Measurements from ENCODE around the gene IL1RL2. TPM values are rescaled to one million over a fixed set of nuclear protein-coding genes. Genes with fewer than 3 reads are reported as not detected.

The IL1RL2 gene
- total RNA-seq, 4 donors from 2014 or later, result 0.70 to 1.3 TPM; not detected in 2

- no peak for DNase-seq
- no peaks in the 10 kb centered on the region for H3K4me1 ChIP-seq
- no peaks in the 10 kb centered on the region for H3K27me3 ChIP-seq
- H3K4me3 ChIP-seq, result no peak overlapping the region
- TF ChIP-seq POLR2A (IDR thresholded peaks at IDR 0.05), result no peak
- TF ChIP-seq CTCF (IDR thresholded peaks at IDR 0.05), result no peak
- no peaks in the 10 kb centered on the region for H3K9me3 ChIP-seq
- intact Hi-C loops (cut with DNase I; ENCODE audit: low total_unique reads), result no loop called here
- no peak overlapping the region for H3K27ac ChIP-seq
- no peaks in the 10 kb centered on the region for H3K36me3 ChIP-seq
Observed at GRCh38 chr2:102180687-102180999, 6.2 kb upstream of the IL1RL2 start.

GRCh38 chr2:102181376-102181775, 5.4 kb upstream of the IL1RL2 start:
- Histone ChIP-seq H3K4me3 (no peak overlapping the region), H3K4me1 (no peaks in the 10 kb centered on the region), H3K27me3 (no peaks in the 10 kb centered on the region), H3K9me3 (no peaks in the 10 kb centered on the region), H3K36me3 (no peaks in the 10 kb centered on the region), H3K27ac (no peak overlapping the region)
- TF ChIP-seq POLR2A (IDR thresholded peaks at IDR 0.05) (no peak), CTCF (IDR thresholded peaks at IDR 0.05) (no peak)
- intact Hi-C loops (cut with DNase I; ENCODE audit: low total_unique reads), result no loop called here
- DNase-seq, result no peak

GRCh38 chr2:102181919-102182635, 4.7 kb upstream of the IL1RL2 start:
- Histone ChIP-seq H3K27ac (no peak overlapping the region), H3K27me3 (no peaks in the 10 kb centered on the region), H3K4me3 (no peak overlapping the region), H3K36me3 (no peaks in the 10 kb centered on the region), H3K9me3 (no peaks in the 10 kb centered on the region), H3K4me1 (peaks cover 0 to 1% of the 10 kb centered on the region in 2 donors)
- no peak for TF ChIP-seq CTCF (IDR thresholded peaks at IDR 0.05)
- TF ChIP-seq POLR2A (IDR thresholded peaks at IDR 0.05), result no peak
- intact Hi-C loops (cut with DNase I; ENCODE audit: low total_unique reads), result no loop called here
- DNase-seq, result no peak

GRCh38 chr2:102184018-102184417, 2.8 kb upstream of the IL1RL2 start:
- intact Hi-C loops (cut with DNase I; ENCODE audit: low total_unique reads), result no loop called here
- Histone ChIP-seq H3K4me1 (peaks cover 0 to 4% of the 10 kb centered on the region in 2 donors), H3K4me3 (no peak overlapping the region), H3K36me3 (no peaks in the 10 kb centered on the region), H3K27ac (no peak overlapping the region), H3K9me3 (no peaks in the 10 kb centered on the region), H3K27me3 (no peaks in the 10 kb centered on the region)
- TF ChIP-seq CTCF (IDR thresholded peaks at IDR 0.05) (no peak), POLR2A (IDR thresholded peaks at IDR 0.05) (no peak)
- DNase-seq, result no peak

- intact Hi-C loops (cut with DNase I; ENCODE audit: low total_unique reads), result no loop called here
- Histone ChIP-seq H3K27ac (no peak overlapping the region), H3K9me3 (no peaks in the 10 kb centered on the region), H3K36me3 (no peaks in the 10 kb centered on the region), H3K27me3 (no peaks in the 10 kb centered on the region), H3K4me3 (no peak overlapping the region), H3K4me1 (peaks cover 0 to 4% of the 10 kb centered on the region in 2 donors)
- no peak for TF ChIP-seq POLR2A (IDR thresholded peaks at IDR 0.05)
- TF ChIP-seq CTCF (IDR thresholded peaks at IDR 0.05), result no peak
- DNase-seq, result no peak
Observed at GRCh38 chr2:102184568-102184967, 2.3 kb upstream of the IL1RL2 start.
